Gastroesophageal sphincter (tissue), 4 donors: ENCODE data around the gene ANKRD60. TPM values are rescaled to one million over a fixed set of nuclear protein-coding genes. Genes with fewer than 3 reads are reported as not detected.

Experiments used
- ATAC-seq: fragments of 150-250 bp; one replicate; pipeline ENCODE4 v1.9.1; 2016; ENCODE audit warnings: mild to moderate bottlenecking, moderate library complexity
- H3K27ac ChIP-seq, 4 donors: fragments of 200-600 bp; sonication (generic) in 3 of 4; 1 replicate in 3 of 4; 2 replicates in 1 of 4; pipeline ENCODE4 v1.5.1; 2016 to 2019
- H3K27me3 ChIP-seq: fragments of 200-600 bp; sonication (generic); one replicate; pipeline ENCODE4 v1.5.1; 2019
- H3K36me3 ChIP-seq, 2 donors: fragments of 200-600 bp; sonication (generic); one replicate each; pipeline ENCODE4 v1.5.1; 2019; ENCODE audit warnings: control low read depth in 1 of 2
- H3K4me1 ChIP-seq, 3 donors: fragments of 200-600 bp; sonication (generic); 1 replicate in 2 of 3; 2 replicates in 1 of 3; pipeline ENCODE4 v1.5.1; 2016 to 2019; ENCODE audit warnings: control low read depth in 2 of 3
- H3K4me3 ChIP-seq, 2 donors: fragments of 200-600 bp; sonication (generic); one replicate each; pipeline ENCODE4 v1.5.1; 2019; ENCODE audit warnings: mild to moderate bottlenecking in 1 of 2, moderate library complexity in 1 of 2
- H3K9me3 ChIP-seq, 3 donors: fragments of 200-600 bp; sonication (generic); one replicate each; pipeline ENCODE4 v1.5.1; 2017 to 2019; ENCODE audit warnings: control low read depth in 2 of 3
- EP300 ChIP-seq: sonication (generic); formaldehyde crosslinking; IDR thresholded peaks from one replicate; pipeline ENCODE4 v1.6.1; 2017; ENCODE audit warnings: antibody characterized with exemption, mild to moderate bottlenecking
- POLR2A ChIP-seq, 2 donors: fragments of 450-650 bp; IDR thresholded peaks; one replicate each; pipeline ENCODE4 v1.6.1; 2017; ENCODE audit warnings: antibody characterized with exemption in 2 of 2, mild to moderate bottlenecking in 2 of 2, moderate library complexity in 1 of 2
- POLR2AphosphoS5 ChIP-seq: sonication (generic); formaldehyde crosslinking; IDR thresholded peaks from one replicate; pipeline ENCODE4 v1.6.1; 2017; ENCODE audit warnings: antibody characterized with exemption
- WGBS, 2 donors: methylation state at CpG; one replicate each; pipeline ENCODE4 v1.1.5; 2018; ENCODE audit warnings: low coverage in 1 of 2; 5-methylcytosine and 5-hydroxymethylcytosine counted together
- total RNA-seq, 4 donors: library from RNA; depleted of rRNA; stranded (reverse); fragments of >200 nt; gene quantifications; one replicate each; pipeline ENCODE4 v1.1.0, GENCODE V29; 2016
- TF ChIP-seq, protein P1 (sequence below), 4 experiments: fragments of 200-600 bp in 2 of 4; fragments of 450-650 bp in 2 of 4; sonication (generic) in 1 of 4; IDR thresholded peaks; one replicate each; pipeline ENCODE4 v1.5.1; 2017 to 2019; ENCODE audit warnings: antibody characterized with exemption in 4 of 4, mild to moderate bottlenecking in 2 of 4, moderate library complexity in 2 of 4

Gene ANKRD60
- total RNA-seq, 4 donors from 2014 or later: not detected

DNA sequence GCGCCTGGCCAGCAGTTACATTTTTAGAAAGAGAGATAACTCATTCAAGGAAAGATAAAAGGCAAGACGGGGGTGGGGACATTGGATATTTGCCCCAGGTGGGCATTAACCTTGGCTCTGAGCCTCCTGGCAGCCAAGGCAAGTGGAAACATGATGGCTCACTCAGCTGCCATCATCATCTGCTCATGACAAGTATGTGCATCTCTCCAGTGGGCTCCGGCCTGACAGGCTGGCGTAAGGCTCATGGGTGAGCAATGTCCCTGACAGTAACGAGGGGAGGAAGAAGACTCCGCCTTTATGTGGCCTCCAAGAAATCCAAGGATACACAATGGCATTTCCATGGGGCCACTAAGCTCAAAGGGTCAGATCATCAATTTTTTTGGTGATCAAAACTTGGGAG, 13.3 kb downstream of the ANKRD60 start:
- H3K36me3 ChIP-seq: no peaks in the 10 kb centered on the region
- ATAC-seq: no peak
- 91% methylated on average over 4 of the region's 6 CpGs; no CpG with 5 or more reads in 1 of the 2 donors for WGBS, 2 donors
- peaks cover 44% of the 10 kb centered on the region for H3K27me3 ChIP-seq
- H3K4me3 ChIP-seq: no peak overlapping the region
- peaks cover 0 to 1% (median 0%) of the 10 kb centered on the region in 3 donors for H3K4me1 ChIP-seq
- H3K27ac ChIP-seq: no peak overlapping the region
- peaks cover 0 to 20% (median 0%) of the 10 kb centered on the region in 3 donors for H3K9me3 ChIP-seq
- TF ChIP-seq EP300: no peak
- TF ChIP-seq POLR2AphosphoS5: no peak
- TF ChIP-seq, protein P1, sequence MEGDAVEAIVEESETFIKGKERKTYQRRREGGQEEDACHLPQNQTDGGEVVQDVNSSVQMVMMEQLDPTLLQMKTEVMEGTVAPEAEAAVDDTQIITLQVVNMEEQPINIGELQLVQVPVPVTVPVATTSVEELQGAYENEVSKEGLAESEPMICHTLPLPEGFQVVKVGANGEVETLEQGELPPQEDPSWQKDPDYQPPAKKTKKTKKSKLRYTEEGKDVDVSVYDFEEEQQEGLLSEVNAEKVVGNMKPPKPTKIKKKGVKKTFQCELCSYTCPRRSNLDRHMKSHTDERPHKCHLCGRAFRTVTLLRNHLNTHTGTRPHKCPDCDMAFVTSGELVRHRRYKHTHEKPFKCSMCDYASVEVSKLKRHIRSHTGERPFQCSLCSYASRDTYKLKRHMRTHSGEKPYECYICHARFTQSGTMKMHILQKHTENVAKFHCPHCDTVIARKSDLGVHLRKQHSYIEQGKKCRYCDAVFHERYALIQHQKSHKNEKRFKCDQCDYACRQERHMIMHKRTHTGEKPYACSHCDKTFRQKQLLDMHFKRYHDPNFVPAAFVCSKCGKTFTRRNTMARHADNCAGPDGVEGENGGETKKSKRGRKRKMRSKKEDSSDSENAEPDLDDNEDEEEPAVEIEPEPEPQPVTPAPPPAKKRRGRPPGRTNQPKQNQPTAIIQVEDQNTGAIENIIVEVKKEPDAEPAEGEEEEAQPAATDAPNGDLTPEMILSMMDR (IDR thresholded peaks at IDR 0.05): no peak
- no peak for TF ChIP-seq POLR2A (IDR thresholded peaks at IDR 0.05)

DNA sequence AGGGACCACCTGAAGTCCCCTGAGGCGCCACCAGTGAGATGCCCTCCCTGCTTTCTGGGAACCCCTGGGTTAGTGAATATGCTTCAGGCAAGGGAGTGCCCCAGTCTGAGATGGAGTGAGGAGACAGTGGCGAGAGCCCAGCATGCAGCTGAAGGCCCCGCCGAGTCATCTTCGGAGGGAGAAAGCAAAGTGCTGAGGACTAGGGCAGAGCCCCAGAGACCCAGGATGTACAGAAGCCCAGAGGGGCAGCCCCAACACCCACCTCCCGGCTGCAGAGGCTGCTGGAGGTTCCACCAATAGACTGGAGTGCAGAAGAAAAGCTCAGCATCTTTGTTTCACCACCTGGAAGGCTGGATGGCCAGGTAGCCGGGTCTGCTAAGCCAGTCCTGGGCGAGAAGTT, 14.1 kb downstream of the ANKRD60 start:
- no peak for ATAC-seq
- 69 to 90% methylated on average over 3 to 4 of the region's 8 CpGs for WGBS, 2 donors
- H3K36me3 ChIP-seq: no peaks in the 10 kb centered on the region
- H3K9me3 ChIP-seq: peaks cover 0 to 12% (median 0%) of the 10 kb centered on the region in 3 donors
- peaks cover 0 to 9% (median 0%) of the 10 kb centered on the region in 3 donors for H3K4me1 ChIP-seq
- no peak overlapping the region for H3K4me3 ChIP-seq
- H3K27me3 ChIP-seq: peaks cover 38% of the 10 kb centered on the region
- no peak for TF ChIP-seq EP300
- TF ChIP-seq POLR2AphosphoS5: no peak
- TF ChIP-seq, protein P1 (IDR thresholded peaks at IDR 0.05): no peak
- no peak for TF ChIP-seq POLR2A (IDR thresholded peaks at IDR 0.05)
- H3K27ac ChIP-seq: no peak overlapping the region

DNA sequence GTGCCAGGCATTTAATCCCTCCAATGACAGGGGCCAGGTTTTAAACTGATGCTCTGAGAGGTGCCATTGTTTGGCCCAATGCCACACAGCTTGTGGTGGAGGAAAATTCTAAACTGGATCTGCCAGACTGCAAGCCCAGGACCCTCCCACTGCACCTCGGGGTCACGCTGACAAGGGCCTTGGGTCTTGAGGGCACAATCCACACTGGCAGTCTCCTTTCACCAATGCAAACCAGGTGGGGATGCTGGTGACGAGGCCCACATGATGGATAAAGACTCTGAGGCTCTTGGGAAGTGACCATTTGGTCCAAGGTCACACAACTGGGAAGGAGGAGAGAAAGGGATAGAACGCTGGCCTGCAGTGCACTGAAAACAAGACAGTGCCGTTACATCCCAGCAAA, 14.7 kb downstream of the ANKRD60 start:
- peaks cover 0 to 11% (median 0%) of the 10 kb centered on the region in 3 donors for H3K4me1 ChIP-seq
- TF ChIP-seq POLR2AphosphoS5 (no peak), POLR2A (IDR thresholded peaks at IDR 0.05) (no peak), EP300 (no peak)
- TF ChIP-seq, protein P1 (IDR thresholded peaks at IDR 0.05): no peak
- ATAC-seq: no peak
- no peak overlapping the region for H3K4me3 ChIP-seq
- H3K9me3 ChIP-seq: peaks cover 0 to 6% (median 0%) of the 10 kb centered on the region in 3 donors
- 47% methylated on average over 3 of the region's 5 CpGs; no CpG with 5 or more reads in 1 of the 2 donors for WGBS, 2 donors
- H3K36me3 ChIP-seq: no peaks in the 10 kb centered on the region
- H3K27me3 ChIP-seq: peaks cover 32% of the 10 kb centered on the region
- no peak overlapping the region for H3K27ac ChIP-seq

DNA sequence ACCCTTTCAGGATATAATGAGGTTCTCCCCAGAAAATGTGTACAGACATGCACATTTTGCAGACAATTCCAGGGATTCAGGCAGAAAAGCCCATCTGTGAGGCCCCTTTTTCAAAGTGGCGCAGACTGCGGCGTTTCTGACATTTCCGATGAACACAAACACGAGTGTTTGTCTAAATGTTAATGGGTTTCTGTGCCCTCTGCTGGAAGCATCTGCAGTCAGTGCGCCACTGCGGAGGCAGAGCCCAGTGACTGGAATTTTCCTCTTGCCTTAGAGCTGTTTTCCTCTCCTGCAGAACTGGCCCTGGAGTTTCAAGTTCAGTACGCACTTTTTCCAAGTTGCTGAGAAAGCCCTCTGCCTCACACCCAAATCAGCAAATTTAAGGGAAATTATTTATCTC, 15.3 kb downstream of the ANKRD60 start:
- Histone ChIP-seq H3K36me3 (no peaks in the 10 kb centered on the region), H3K9me3 (peaks cover 0 to under 1% (median 0%) of the 10 kb centered on the region in 3 donors), H3K4me3 (no peak overlapping the region), H3K27me3 (peaks cover 26% of the 10 kb centered on the region), H3K4me1 (peaks cover 0 to 11% (median 0%) of the 10 kb centered on the region in 3 donors), H3K27ac (no peak overlapping the region)
- no peak for ATAC-seq
- TF ChIP-seq EP300 (no peak), POLR2AphosphoS5 (no peak), POLR2A (IDR thresholded peaks at IDR 0.05) (no peak)
- TF ChIP-seq, protein P1 (IDR thresholded peaks at IDR 0.05): no peak
- WGBS, 2 donors: 45 to 50% methylated on average over 2 to 8 of the region's 8 CpGs

DNA sequence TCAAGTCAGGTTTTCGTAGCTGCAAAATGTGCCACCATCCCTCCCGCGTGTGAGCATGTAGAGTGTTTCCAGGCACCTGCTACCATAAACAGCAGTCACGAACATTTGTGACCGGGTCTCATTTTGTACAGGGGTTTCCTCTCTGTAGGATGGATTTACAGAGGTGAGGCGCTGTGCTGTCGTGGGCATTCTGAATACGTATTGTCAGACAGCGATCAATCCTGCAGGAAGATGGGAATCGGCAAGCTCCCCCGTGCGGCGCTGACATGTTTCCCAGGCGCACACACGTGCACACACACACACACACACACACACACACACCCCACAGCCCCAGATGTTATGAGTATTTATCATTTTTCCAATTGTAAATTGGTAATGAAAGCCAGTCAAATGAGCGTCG, 15.8 kb downstream of the ANKRD60 start:
- no peak overlapping the region for H3K4me3 ChIP-seq
- no peak overlapping the region for H3K27ac ChIP-seq
- TF ChIP-seq, protein P1 (IDR thresholded peaks at IDR 0.05): no peak
- no peak for TF ChIP-seq POLR2A (IDR thresholded peaks at IDR 0.05)
- TF ChIP-seq POLR2AphosphoS5: no peak
- TF ChIP-seq EP300: no peak
- H3K9me3 ChIP-seq: no peaks in the 10 kb centered on the region
- H3K36me3 ChIP-seq: no peaks in the 10 kb centered on the region
- peaks cover 25% of the 10 kb centered on the region for H3K27me3 ChIP-seq
- peaks cover 0 to 11% (median 0%) of the 10 kb centered on the region in 3 donors for H3K4me1 ChIP-seq
- ATAC-seq: no peak
- 60 to 67% methylated on average over 4 to 15 of the region's 17 CpGs for WGBS, 2 donors
